Measurements from ENCODE around the gene FOXN4.

DNA sequence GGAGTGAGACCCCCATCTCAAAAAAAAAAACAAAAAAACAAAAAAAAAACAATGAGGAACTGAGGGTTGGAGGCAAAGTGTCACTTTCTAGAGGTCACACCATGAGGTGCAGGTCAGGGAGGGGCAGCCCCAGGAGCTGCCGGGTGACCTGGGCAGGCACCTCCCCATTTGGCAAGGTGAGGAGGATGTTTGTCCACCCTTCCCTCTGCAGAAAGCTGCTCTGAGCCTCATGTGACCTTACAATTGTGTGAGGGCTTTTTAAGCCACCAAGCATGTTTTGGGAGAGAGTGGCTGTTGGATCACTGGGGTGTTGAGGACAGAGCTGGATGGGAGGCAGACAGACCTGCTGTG lies 49.6 kb downstream of the FOXN4 start:
- TF ChIP-seq POLR2A (IDR thresholded peaks at IDR 0.05) (no peak), CTCF (IDR thresholded peaks at IDR 0.05) (no peak)
